Fibroblast of mammary gland (primary cell): Measurements from ENCODE around the gene PROCR.
"Not testable (repeated sequence)": the region's sequence is repeated elsewhere in the genome, so short reads cannot be mapped to it uniquely, and the experiment has no call there.

ENCODE experiments used
- DNase-seq: peaks from one replicate; pipeline ENCODE4 v3.0.0-alpha.2; 2010; ENCODE audit warnings: low read depth
- H3K4me3 ChIP-seq: 2 replicates; pipeline ENCODE4 v1.5.1; 2011; ENCODE audit warnings: low read depth, mild to moderate bottlenecking, low read length, moderate library complexity; ENCODE audit not compliant: control insufficient read depth
- CTCF ChIP-seq: conservative IDR thresholded peaks from 2 replicates; pipeline ENCODE4 v1.5.1; 2011; ENCODE audit warnings: low read depth, low read length, inconsistent platforms; ENCODE audit not compliant: control insufficient read depth, insufficient read depth

PROCR gene

DNA sequence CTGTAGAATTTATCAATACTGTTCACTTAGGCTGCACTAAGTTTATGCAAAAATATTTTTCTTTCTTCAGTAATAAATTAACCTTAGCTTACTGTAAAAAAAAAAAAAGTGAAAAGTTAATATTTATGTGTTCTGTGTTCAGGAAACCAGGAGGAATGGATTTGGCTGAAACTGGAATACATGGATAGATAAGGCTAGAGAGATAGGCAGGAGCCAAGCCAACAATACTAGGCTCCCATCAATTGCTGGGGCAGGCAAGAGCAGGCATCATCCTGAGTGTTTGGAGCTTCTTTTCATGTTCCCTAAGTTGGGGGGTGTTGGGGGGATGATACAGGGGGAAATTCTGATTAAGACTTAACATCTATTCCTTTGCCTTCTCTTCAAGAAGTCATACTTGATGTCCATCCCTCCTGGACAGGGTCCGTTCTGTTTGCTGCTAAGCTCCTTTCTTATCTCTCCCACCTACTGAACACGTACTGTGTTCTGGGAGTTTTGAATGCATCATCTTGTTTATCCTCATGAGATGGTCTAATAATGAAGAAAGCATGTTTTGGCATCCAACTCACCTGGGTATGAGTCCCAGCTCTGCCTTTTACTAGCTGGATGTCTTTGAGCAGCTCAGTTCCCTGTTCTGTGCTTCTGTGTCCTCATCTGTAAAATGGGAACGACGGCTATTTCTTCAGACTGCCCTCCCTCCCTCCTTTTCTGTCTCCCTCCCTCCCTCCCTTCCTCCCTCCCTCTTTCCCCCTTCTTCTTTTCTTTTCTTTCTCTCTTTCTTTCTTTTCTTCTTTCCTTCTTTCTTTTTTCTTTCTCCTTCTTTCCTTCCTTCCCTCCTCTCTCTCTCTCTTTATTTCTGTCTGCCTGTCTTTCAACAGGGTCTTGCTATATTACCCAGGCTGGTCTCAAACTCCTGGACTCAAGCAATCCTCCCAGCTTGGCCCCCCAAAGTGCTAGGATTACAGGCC is 6.4 kb upstream of the PROCR start:
- no peak for DNase-seq
- TF ChIP-seq CTCF, result no peak

GRCh38 chr20:35166242-35166830 is 5.5 kb upstream of the PROCR start:
- no peak for DNase-seq
- TF ChIP-seq CTCF, result no peak
- no peak overlapping the region for H3K4me3 ChIP-seq

More for the DNA sequence above, 6.4 kb upstream of the PROCR start:
- no peak overlapping the region for H3K4me3 ChIP-seq

DNA sequence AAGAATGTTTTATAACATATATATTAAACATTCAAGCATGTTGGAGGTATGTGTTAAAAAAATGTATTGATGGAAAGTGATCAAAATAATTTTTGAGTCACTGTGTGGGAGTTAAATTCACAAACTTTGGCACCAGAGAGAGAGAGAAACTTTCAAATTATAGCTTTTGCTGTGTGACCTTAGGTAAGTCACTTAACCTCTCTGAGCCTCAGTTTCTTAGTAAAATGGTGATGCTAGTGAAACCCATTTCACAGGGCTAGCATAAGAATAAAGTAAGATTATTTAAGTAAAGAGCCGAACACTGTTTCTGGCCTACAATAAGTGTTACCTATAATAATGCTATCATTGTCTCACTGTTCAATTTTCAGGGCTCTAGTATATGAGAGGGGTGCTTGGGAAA is 4.1 kb upstream of the PROCR start:
- no peak for DNase-seq
- no peak for TF ChIP-seq CTCF
- no peak overlapping the region for H3K4me3 ChIP-seq

- DNase-seq, H3K4me3 ChIP-seq: not testable (repeated sequence)
These were observed 3.0 kb upstream of the PROCR start for GRCh38 chr20:35168701-35169409.

GRCh38 chr20:35171438-35171752 is 477 bp upstream of the PROCR start:
- H3K4me3 ChIP-seq, result no peak overlapping the region
- TF ChIP-seq CTCF, result no peak
- DNase-seq, result no peak

GRCh38 chr20:35172434-35172806 is 548 bp downstream of the PROCR start:
- TF ChIP-seq CTCF, result no peak
- no peak for DNase-seq
- H3K4me3 ChIP-seq, result peak overlapping the region; percentile 62
